ENCODE data around the gene SPTLC1. TPM values are rescaled to one million over a fixed set of nuclear protein-coding genes. Genes with fewer than 3 reads are reported as not detected.

The SPTLC1 gene
- total RNA-seq, 1 experiment from 2014 or later, result 134 TPM

GRCh38 chr9:92095236-92095635, 20.0 kb downstream of the SPTLC1 start:
- DNase-seq (ENCODE audit: low read depth), result no peak

GRCh38 chr9:92094655-92095054, 20.6 kb downstream of the SPTLC1 start:
- DNase-seq (ENCODE audit: low read depth), result peak; percentile 46

GRCh38 chr9:92077888-92078287, 37.3 kb downstream of the SPTLC1 start:
- no peak for DNase-seq (ENCODE audit: low read depth)

GRCh38 chr9:92071634-92072033, 43.6 kb downstream of the SPTLC1 start:
- DNase-seq (ENCODE audit: low read depth), result no peak

- no peak for DNase-seq (ENCODE audit: low read depth)
Measured at GRCh38 chr9:92066168-92066567, 49.0 kb downstream of the SPTLC1 start.

- DNase-seq (ENCODE audit: low read depth), result peak; percentile 3
Measured at GRCh38 chr9:92064711-92065110, 50.5 kb downstream of the SPTLC1 start.

- no peak for DNase-seq (ENCODE audit: low read depth)
Measured at GRCh38 chr9:92061184-92061583, 54.0 kb downstream of the SPTLC1 start.

- DNase-seq (ENCODE audit: low read depth), result no peak
Measured at GRCh38 chr9:92059661-92060060, 55.6 kb downstream of the SPTLC1 start.

- no peak for DNase-seq (ENCODE audit: low read depth)
Measured at GRCh38 chr9:92058723-92059444, 56.3 kb downstream of the SPTLC1 start.

GRCh38 chr9:92058026-92058425, 57.2 kb downstream of the SPTLC1 start:
- no peak for DNase-seq (ENCODE audit: low read depth)

- no peak for DNase-seq (ENCODE audit: low read depth)
Measured at GRCh38 chr9:92057226-92057625, 58.0 kb downstream of the SPTLC1 start.

- DNase-seq (ENCODE audit: low read depth), result no peak
Measured at GRCh38 chr9:92055624-92056023, 59.6 kb downstream of the SPTLC1 start.

GRCh38 chr9:92048924-92049625, 66.1 kb downstream of the SPTLC1 start:
- peak; percentile 22 for DNase-seq (ENCODE audit: low read depth)

- no peak for DNase-seq (ENCODE audit: low read depth)
Measured at GRCh38 chr9:92047500-92047899, 67.7 kb downstream of the SPTLC1 start.

GRCh38 chr9:92046676-92047075, 68.5 kb downstream of the SPTLC1 start:
- DNase-seq (ENCODE audit: low read depth), result no peak

GRCh38 chr9:92044936-92045335, 70.3 kb downstream of the SPTLC1 start:
- no peak for DNase-seq (ENCODE audit: low read depth)

- DNase-seq (ENCODE audit: low read depth), result no peak
Measured at GRCh38 chr9:92043002-92043401, 72.2 kb downstream of the SPTLC1 start.

GRCh38 chr9:92042260-92042659, 73.0 kb downstream of the SPTLC1 start:
- no peak for DNase-seq (ENCODE audit: low read depth)

GRCh38 chr9:92036756-92037155, 78.5 kb downstream of the SPTLC1 start:
- DNase-seq (ENCODE audit: low read depth), result no peak

- no peak for DNase-seq (ENCODE audit: low read depth)
Measured at GRCh38 chr9:92036411-92036746, 78.8 kb downstream of the SPTLC1 start.

GRCh38 chr9:92035687-92036410, 79.4 kb downstream of the SPTLC1 start:
- no peak for DNase-seq (ENCODE audit: low read depth)

- DNase-seq (ENCODE audit: low read depth), result no peak
Measured at GRCh38 chr9:92035146-92035545, 80.1 kb downstream of the SPTLC1 start.

GRCh38 chr9:92033991-92034390, 81.2 kb downstream of the SPTLC1 start:
- DNase-seq (ENCODE audit: low read depth), result peak; percentile 7
